B cell (primary cell): Measurements from ENCODE around the gene RIT1. TPM values are rescaled to one million over a fixed set of nuclear protein-coding genes. Genes with fewer than 3 reads are reported as not detected.

ENCODE experiments used
- ATAC-seq: fragments of 200-7000 bp; cut with Tn5 transposase; one replicate; pipeline ENCODE4 v1.10.0; 2021; ENCODE audit warnings: low read depth, mild to moderate bottlenecking, moderate number of reproducible peaks, moderate library complexity
- CTCF ChIA-PET: fragments of 350-600 bp; sonication (Branson Sonifier 250); formaldehyde crosslinking; loops from one replicate; lab custom pipeline; 2021; ENCODE audit warnings: antibody characterized with exemption, inconsistent platforms; lab: Charles Lee
- POLR2A ChIA-PET: fragments of 350-600 bp; sonication (Branson Sonifier 250); formaldehyde crosslinking; loops from one replicate; lab custom pipeline; 2021; ENCODE audit warnings: antibody characterized with exemption; lab: Charles Lee
- DNase-seq: peaks from one replicate; pipeline ENCODE4 v3.0.0; 2013
- H2AFZ ChIP-seq: 2 replicates; pipeline ENCODE4 v1.6.1; 2012; ENCODE audit warnings: mild to moderate bottlenecking, low read depth, low read length; ENCODE audit not compliant: insufficient read depth, poor library complexity, severe bottlenecking
- H3K27ac ChIP-seq, 2 donors: 1 replicate in 1 of 2; 2 replicates in 1 of 2; pipeline ENCODE4 v1.5.1; 2012 to 2013; ENCODE audit warnings: low read length in 2 of 2, mild to moderate bottlenecking in 2 of 2, moderate library complexity in 1 of 2
- H3K27me3 ChIP-seq, 4 experiments: fragments of 200-600 bp in 1 of 4; sonication (generic) in 1 of 4; replicated peaks in 1 of 4; 1 replicate in 2 of 4; 2 replicates in 2 of 4; pipeline versions ENCODE4 v1.6.1 to v1.7.0; 2013 to 2016; ENCODE audit warnings: low read length in 3 of 4, mild to moderate bottlenecking in 2 of 4, mixed read lengths in 1 of 4, moderate library complexity in 1 of 4; ENCODE audit not compliant: insufficient read depth in 4 of 4, control insufficient read depth in 3 of 4; ENCODE audit errors: control extremely low read depth in 1 of 4
- H3K36me3 ChIP-seq, 2 experiments: replicated peaks in 1 of 2; 1 replicate in 1 of 2; 2 replicates in 1 of 2; pipeline versions ENCODE4 v1.6.1 to v1.7.1; 2013; ENCODE audit warnings: low read length in 1 of 2; ENCODE audit not compliant: insufficient read depth in 2 of 2, control insufficient read depth in 1 of 2; ENCODE audit errors: control extremely low read depth in 1 of 2, extremely low read depth in 1 of 2
- H3K4me1 ChIP-seq, 2 donors: fragments of 200-600 bp in 1 of 2; sonication (generic) in 1 of 2; 1 replicate in 1 of 2; 2 replicates in 1 of 2; pipeline versions ENCODE4 v1.5.1 to v1.6.1; 2013 to 2017; ENCODE audit warnings: low read length in 2 of 2; ENCODE audit not compliant: control insufficient read depth in 2 of 2, insufficient read depth in 2 of 2
- H3K4me2 ChIP-seq: replicated peaks from 2 replicates; pipeline ENCODE3; 2012; ENCODE audit warnings: mild to moderate bottlenecking, low read depth, low read length; ENCODE audit not compliant: poor library complexity, severe bottlenecking
- H3K4me3 ChIP-seq, 5 experiments: fragments of 200-600 bp in 1 of 5; sonication (generic) in 1 of 5; 1 replicate in 3 of 5; 2 replicates in 2 of 5; pipeline versions ENCODE4 v1.5.1 to v1.7.0; 2011 to 2016; ENCODE audit warnings: low read length in 4 of 5, mild to moderate bottlenecking in 4 of 5, low read depth in 2 of 5, control low read depth in 1 of 5, moderate library complexity in 1 of 5; ENCODE audit not compliant: insufficient read depth in 1 of 5; ENCODE audit errors: control extremely low read depth in 1 of 5, extremely low read depth in 1 of 5
- H3K79me2 ChIP-seq: fragments of 200-600 bp; sonication (generic); one replicate; pipeline ENCODE4 v1.6.0; 2016; ENCODE audit warnings: low read length; ENCODE audit not compliant: control insufficient read depth, insufficient read depth
- H3K9ac ChIP-seq: fragments of 200-600 bp; sonication (generic); 2 replicates; pipeline ENCODE4 v1.6.1; 2017; ENCODE audit warnings: mild to moderate bottlenecking, low read length, moderate library complexity
- H3K9me3 ChIP-seq, 3 donors: one replicate each; pipeline versions ENCODE4 v1.6.1 to v1.7.1; 2013; ENCODE audit warnings: low read length in 2 of 3; ENCODE audit not compliant: control insufficient read depth in 2 of 3, insufficient read depth in 1 of 3; ENCODE audit errors: control extremely low read depth in 1 of 3
- H4K20me1 ChIP-seq: 2 replicates; pipeline ENCODE4 v1.6.0; 2012; ENCODE audit warnings: mild to moderate bottlenecking, low read length; ENCODE audit not compliant: insufficient read depth, control insufficient read depth, poor library complexity, severe bottlenecking
- H3K27ac Mint-ChIP-seq: one replicate; pipeline ENCODE4 v1.8.0; 2021; ENCODE audit warnings: mixed read lengths
- H3K27me3 Mint-ChIP-seq: one replicate; pipeline ENCODE4 v1.8.0; 2021; ENCODE audit warnings: mixed read lengths
- H3K4me1 Mint-ChIP-seq: one replicate; pipeline ENCODE4 v1.8.0; 2021; ENCODE audit warnings: mixed read lengths
- H3K4me3 Mint-ChIP-seq: one replicate; pipeline ENCODE4 v1.8.0; 2021; ENCODE audit warnings: mixed read lengths
- H3K9me3 Mint-ChIP-seq: one replicate; pipeline ENCODE4 v1.8.0; 2022; ENCODE audit warnings: mixed read lengths; ENCODE audit not compliant: insufficient read depth
- CTCF ChIP-seq: fragments of 200-600 bp; IDR thresholded peaks from one replicate; pipeline ENCODE4 v1.8.0; 2022; ENCODE audit warnings: antibody characterized with exemption, mild to moderate bottlenecking
- EZH2 ChIP-seq: IDR thresholded peaks from 2 replicates; pipeline ENCODE4 v1.6.1; 2012; ENCODE audit warnings: borderline replicate concordance, low read depth, mild to moderate bottlenecking, moderate library complexity, low read length; ENCODE audit not compliant: insufficient read depth, poor library complexity, severe bottlenecking
- WGBS: methylation state at CpG from one replicate; pipeline ENCODE4 v1.1.5; 2013; ENCODE audit warnings: missing lambda C conversion rate; ENCODE audit not compliant: insufficient coverage; 5-methylcytosine and 5-hydroxymethylcytosine counted together
- intact Hi-C: fragments of 100-400 bp; cut with micrococcal nuclease; formaldehyde crosslinking; loops from one replicate; pipeline ENCODE4 v1.10.0; 2022
- polyA plus RNA-seq: library from polyadenylated mRNA; depleted of rRNA; stranded (reverse); fragments of >200 nt; gene quantifications from 2 replicates; pipeline ENCODE4 v1.2.3, GENCODE V29; 2012
- total RNA-seq, 2 donors: library from RNA; stranded (reverse); fragments of 120-200 nt in 1 of 2; gene quantifications; 1 replicate in 1 of 2; 2 replicates in 1 of 2; pipeline versions ENCODE4 v1.2.3 to v1.2.4, GENCODE V29; 2013 to 2022

The RIT1 gene
- total and polyA plus RNA-seq, 2 donors (not counting 1 experiment from before 2014, with no cell fraction given): 14.2 to 45.7 TPM

- peak; percentile 3 for ATAC-seq
- 23% methylated on average over 7 of the region's 12 CpGs for WGBS
- intact Hi-C loops: loop anchor here (2.0 to 5.0 kb wide), 8 partner anchors 130 to 1677 kb away; partner anchors contain the start of genes ASH1L, DAP3, FDPS and PMF1
- H3K9me3 Mint-ChIP-seq: no peaks in the 10 kb centered on the region
- H2AFZ ChIP-seq: peak overlapping the region; percentile 36
- peaks cover 11% of the 10 kb centered on the region for H3K27me3 Mint-ChIP-seq
- peak overlapping the region; percentile 60 to 68 for H3K27ac ChIP-seq
- H3K4me1 ChIP-seq: peaks cover 12 to 40% of the 10 kb centered on the region in 2 donors
- peak overlapping the region; percentile 81 for H3K4me2 ChIP-seq
- peaks cover 2 to 9% of the 10 kb centered on the region in 2 experiments for H3K36me3 ChIP-seq
- no peak for DNase-seq
- H3K9ac ChIP-seq: peak overlapping the region; percentile 67
- H3K4me3 Mint-ChIP-seq: peak overlapping the region; percentile 97
- ChIA-PET POLR2A (interaction anchor here (0.7 to 1.0 kb wide), 2 partner anchors 114 to 354 kb away, joined by 3 to 4 read pairs; no protein-coding TSS in a partner anchor), CTCF (interaction anchor here (0.7 to 1.5 kb wide), 3 partner anchors 10 to 131 kb away, joined by 3 to 6 read pairs (median 3); no protein-coding TSS in a partner anchor)
- no peaks in the 10 kb centered on the region for H3K9me3 ChIP-seq
- H3K79me2 ChIP-seq: peaks cover 31% of the 10 kb centered on the region
- peaks cover 29% of the 10 kb centered on the region for H3K4me1 Mint-ChIP-seq
- peak overlapping the region; percentile 39 to 89 (median 65) for H3K4me3 ChIP-seq
- H3K27ac Mint-ChIP-seq: peak overlapping the region; percentile 96
- no peaks in the 10 kb centered on the region for H4K20me1 ChIP-seq
- TF ChIP-seq CTCF (no peak), EZH2 (no peak)
- peaks cover 0 to 4% (median 2%) of the 10 kb centered on the region in 4 experiments for H3K27me3 ChIP-seq
Observed at GRCh38 chr1:155858800-155859233, 52.3 kb downstream of the RIT1 start.
